T-helper 9 cell (primary cell): ENCODE data around the gene NEDD8.

Experiments
- DNase-seq: peaks from one replicate; pipeline ENCODE4 v3.0.0-alpha.2; 2020

NEDD8 gene

DNA sequence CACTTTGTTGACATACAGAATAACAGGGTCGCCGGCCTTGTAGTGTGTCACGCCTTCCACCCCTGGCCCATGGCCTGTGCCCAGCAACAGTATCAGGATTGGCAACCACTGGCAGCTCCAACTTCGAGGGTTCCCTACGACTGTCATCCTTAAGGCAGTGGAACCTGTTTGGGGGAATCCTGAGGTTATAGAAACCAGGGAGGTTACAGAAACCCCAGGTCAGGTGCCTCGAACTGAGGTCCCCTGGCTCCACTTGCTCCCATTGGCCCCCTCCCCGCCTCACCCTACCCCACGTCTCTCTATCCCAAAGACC is 37.3 kb downstream of the NEDD8 start:
- no peak for DNase-seq

DNA sequence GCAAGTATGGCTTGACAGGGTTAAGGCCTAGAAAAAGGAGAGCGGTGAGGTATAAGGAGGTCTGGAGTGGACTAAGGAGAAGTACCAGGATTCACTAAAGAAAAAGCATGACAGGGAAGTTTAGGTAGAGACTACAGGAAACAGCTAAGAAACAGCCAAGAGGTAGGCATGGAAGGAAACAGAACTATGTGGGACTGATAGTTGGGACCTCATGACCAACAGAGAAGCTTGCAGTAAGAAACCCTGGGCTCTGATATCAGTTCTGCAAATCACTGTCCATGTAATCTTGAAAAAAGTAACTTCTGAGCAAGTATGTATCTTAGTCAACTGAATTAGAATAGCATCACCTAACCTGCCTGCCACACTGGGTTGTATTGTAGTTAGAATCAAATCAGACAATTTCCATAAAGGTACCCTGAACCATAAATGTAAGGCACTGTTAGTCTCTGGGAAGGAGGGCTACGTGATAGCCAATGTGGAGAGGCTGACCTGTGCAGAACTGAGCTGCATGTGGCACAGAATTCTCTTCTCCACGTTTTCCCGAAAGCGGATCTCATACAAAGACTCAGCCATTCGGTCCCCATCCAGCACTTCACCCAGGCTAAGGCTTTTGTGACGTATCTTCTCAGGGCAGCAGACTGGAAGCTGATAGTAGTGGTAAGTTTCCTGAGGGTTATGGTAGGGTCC is 37.8 kb downstream of the NEDD8 start:
- no peak for DNase-seq

DNA sequence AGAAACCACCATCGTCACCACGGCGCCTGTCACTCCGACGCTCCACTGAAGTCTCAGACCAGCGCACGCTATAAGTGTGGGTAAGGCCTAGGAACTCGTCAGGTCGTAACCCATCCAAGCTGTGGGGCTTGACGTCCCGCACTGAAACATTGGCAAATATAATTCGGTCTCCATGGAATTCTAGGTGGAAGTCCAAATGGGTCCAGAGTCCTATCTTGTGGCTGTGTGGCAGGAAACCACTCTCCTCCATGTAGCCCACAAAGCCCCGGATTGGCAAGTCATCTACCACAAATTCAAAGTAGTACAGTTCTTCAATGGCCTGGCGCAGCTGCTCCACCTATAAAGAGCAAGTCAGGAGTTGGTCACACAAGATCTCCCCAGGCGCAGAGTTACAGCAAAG is 39.2 kb downstream of the NEDD8 start:
- DNase-seq, result no peak

DNA sequence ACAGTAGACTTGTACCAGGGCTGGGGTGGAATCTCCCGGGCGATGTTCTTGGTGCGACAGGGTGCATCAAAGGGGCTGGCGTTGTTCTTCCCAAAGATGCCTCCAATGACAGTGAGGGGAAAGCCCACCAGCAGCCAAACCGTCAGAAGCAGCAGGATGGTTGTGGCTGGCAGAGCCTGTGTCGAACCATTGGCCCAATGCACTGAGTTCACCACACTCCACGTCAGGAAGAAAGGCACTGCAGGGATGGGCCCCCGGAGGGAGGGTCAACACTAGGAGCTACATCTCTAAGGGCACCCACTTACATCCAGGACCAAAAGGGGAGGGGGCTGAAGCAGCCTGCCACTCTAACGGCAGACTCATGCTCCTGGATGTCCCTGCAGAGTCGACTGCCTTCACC is 41.8 kb downstream of the NEDD8 start:
- no peak for DNase-seq

DNA sequence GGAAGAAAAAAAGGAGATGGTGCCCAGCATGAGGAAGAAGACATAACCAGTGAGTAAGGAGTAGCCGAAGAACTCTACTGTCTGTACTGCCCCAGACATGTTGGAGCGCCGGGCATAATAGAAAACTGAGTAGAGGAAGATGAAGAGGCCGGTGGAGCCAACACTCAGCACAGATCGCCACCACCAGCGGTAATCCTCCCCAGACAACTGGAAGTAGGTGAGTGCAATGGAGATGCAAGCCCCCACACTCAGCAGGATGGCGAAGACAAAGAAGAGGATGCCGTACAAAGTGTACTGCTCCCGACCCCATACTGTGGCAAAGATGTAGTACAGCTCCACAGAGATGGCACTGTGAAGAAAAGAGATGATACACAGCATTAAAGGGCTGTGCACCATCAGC is 42.7 kb downstream of the NEDD8 start:
- DNase-seq, result no peak

DNA sequence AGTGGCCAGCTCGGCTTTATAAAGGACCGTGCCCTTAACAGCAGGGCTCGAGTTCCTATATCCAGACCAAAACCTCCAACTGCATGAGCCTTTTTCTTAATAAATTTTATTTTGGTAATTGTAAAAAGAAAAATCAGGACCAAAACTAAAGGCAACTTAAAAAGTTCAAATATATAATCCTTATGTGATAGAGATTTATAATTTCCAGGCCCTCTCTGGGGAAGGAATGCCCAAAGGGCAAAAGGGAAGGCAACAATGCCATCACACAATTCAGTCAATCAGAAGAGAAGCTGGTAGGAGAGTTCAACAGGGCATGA is 43.1 kb downstream of the NEDD8 start:
- no peak for DNase-seq

DNA sequence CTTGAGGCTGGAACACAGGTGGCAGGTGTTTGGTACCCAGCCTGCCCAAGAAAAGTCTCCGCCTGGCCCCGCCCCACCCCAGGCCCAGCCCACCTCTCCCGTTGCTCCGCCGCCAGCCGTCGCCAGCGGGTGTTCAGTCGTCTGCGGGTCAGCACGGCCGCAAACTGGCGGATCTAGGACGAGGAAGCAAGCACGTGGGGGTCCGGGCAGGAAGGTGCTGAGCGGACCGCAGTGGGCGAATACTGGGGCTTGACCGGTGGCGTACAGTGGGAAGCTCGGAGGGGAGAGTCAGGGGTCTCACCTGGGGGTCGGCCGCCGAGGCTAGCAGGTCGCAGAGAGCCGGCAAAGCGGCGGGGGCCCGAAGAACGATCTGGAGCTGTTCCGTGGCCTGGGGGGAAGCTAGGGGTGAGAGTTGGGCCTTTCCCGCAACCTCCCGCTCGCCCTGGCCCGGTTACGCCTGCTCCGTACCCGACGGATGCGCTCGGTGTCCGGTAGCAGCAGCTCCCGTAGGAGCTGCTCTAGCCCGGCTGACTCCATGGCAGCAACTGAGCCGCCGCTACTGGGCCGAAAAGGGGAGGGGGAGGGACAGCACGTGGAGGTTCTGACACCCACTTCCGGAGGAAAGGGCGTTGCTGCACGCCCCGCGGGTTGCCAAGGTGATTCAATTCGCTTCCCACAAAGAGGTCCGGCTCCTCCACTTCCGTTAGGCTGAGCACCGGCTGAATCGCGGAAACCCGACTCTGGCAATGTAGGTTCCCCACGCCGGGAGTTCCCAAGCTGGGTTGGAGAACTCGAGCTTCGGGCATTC is 43.7 kb downstream of the NEDD8 start, which contains the start of gene IPO4:
IPO4 (minus strand) TSS at position 566 of the 808 bp plus-strand sequence; CDS start at position 537, 29 bp downstream.
- DNase-seq, result peak; percentile 90

DNA sequence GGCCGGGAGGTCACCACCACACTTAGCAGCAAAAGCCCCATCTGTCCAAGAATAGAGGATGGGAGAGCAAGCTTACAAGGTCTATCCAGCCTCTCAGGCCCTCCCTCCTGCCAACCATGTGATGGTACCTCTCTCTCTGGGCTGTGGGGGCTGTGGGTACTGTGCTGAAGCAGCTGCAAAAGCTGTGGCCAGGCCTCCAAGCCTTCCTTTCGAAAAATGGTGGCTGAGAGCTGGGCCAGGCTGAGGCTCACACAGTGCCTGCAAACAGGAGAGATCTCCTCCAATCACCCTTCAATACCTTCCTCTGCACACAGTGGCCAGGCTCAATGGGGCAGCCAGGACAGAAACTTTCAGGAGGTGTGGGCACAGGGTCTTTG is 44.6 kb downstream of the NEDD8 start:
- no peak for DNase-seq

DNA sequence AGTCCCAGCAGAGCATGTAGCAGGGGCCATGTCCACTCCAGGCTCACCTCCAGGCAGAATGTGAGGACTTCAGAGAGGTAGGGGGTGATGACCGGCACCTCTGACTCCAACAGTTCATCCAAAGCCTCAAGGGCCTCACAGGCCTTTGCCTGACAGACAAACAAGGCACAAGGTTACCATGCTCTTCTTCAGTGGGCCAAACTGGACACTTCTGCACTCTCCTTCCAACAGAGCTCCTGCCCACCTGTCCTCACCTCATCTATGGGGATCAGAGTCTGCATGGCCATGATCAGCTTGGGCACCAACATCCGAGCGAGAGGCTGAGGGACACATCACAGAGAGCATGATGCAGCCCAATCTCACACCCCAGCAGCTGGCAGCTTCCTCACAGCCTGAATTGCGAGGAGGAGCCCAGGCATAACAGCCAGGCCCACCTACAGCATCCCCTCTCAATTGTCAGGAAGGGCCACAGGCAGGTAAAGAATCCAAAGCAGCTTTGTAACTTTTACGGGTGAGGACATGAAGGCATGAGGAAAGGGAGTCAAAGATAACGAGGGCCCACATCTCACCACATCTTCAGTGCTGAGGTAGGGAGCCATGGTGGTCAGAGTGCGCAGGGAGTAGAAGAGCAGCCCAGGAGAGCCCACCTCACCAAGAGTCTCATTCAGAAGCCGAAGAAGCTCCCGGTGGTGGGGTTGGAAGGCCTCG is 45.2 kb downstream of the NEDD8 start:
- DNase-seq, result no peak

DNA sequence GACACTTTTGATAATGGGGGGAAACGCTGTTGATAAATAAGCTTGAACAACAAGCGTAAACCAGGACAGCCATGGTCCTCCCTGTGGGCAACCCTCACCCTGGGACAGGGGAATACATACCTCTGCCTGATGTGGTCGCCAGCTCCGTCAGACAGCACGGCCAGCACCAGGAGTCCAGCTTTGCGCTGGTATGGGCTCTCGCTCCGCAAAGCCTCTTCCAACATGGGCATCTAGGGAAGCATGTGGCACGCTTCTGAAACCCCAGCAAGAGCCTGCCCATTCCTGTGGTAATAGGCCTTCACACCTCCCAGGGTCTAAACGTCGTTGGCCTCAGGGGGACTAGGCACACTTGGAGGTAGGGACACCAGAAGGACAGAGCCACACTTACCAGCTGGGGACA is 46.4 kb downstream of the NEDD8 start:
- no peak for DNase-seq

DNA sequence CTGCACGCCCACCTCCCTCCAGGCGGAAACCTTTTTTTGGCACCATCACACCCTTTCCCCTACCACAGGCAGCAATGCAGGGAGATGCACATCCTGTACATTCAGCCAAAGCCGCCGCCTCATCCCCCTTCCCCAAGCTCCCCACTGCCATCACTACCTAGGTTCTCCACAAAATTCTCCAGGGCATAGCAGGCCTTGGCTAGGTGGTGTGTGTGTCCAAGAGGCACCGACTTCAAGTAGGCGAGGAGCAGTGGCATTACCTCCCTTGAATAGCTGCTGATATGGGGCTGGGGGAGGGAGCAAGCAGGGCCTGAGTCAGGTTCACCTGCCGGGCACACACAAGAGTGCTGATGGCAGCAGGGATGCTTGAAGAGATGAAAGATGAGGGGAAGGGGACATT is 47.1 kb downstream of the NEDD8 start:
- DNase-seq, result no peak

DNA sequence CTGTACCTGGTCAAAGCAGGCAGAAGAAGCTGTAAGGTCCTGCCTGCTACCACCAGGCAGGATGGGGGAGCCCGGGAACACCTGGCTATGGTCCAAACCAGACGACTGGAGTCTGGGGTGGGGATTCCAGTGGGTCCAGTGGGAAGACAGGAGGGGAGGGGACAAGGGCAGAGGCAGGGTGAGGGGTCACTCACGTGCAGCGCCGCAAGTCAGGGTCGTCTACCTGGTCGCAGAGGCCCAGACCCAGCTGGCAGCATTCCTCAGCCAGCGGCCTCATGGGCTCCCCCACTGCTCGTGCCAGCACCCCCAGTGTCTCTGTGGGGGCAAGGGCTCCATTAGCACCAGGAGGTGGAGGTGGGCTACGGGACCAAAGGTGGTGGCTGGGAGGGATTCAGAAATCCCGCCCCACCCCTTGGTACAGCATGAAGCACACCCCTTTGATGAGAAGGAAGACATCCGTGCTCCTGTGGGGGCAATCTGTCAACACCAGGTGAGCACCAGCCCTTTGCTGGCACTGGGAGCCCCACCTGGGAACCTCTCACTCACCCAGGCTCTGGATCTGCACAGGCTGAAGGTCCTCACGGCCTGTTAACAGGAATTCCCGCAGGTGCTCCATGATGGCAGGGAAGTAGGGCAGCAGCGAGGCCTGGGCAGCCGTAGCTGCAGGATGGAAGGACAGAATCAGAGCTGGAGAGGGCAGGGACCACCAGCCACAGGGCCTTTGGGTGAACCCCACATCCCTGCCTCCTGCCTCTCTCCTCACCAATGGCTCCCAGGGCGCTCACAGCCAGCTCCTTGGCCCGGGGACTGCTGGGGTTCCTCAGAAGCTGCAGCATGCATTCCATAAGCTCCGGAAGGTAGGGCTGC is 47.8 kb downstream of the NEDD8 start:
- no peak for DNase-seq

DNA sequence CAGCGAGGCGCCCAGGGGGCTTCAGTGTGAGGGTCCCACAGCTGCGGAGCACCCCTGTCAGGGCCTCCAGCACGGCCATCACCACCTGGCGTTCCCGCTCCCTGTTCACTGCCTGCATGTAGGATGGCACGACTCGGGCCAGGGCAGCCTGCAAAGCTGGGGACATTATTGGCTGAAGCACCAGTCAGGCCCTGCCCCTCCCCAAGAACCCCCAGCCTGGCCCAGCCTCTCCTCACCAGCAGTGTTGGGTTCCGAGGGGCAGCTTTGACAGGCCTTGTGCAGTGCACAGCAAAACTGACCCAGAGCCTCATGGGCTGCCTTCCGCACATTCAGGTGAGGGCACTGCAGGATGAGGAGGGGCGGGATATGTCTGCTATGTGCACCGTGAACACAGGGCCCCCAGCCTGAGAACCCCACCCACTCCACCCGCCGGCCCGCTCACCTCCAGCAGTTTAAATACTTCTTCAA is 49.1 kb downstream of the NEDD8 start:
- DNase-seq, result no peak

DNA sequence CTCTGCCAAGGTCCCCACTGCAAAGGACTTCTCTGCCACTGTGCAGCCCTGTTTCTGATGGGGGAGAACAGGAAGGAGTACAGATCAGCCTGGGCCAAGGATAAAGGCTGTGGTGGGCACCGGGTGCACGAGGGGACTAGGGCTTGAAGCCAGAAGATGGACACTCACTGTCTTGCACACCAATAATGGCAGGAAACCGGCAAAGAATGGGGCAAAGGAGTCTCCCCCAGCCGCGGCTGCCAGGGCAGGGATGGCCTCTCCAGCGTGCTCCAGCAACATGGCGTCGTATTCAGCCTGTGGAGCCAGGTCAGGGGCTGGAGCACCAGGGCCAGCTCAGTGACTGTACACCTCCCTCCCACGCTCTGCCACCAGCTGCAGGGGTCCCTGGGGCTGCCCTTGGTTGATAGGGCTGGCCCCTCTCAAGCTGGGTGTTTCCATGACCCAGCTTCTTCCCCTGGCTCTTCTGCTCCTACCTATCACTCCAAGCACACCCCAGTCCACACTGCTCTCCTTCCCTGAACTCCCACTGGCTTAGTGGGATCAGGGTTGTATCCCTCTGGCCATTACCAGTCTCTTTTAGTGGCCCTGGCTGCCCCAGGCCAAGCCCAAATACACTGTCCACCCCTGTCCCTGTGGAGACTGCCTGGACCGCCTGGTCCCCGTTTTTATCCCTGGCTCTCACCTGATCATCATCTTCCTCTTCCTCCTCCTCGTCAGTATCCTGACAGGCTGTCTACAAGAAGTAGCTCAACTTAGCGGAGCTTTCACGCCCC is 49.9 kb downstream of the NEDD8 start:
- DNase-seq, result no peak

DNA sequence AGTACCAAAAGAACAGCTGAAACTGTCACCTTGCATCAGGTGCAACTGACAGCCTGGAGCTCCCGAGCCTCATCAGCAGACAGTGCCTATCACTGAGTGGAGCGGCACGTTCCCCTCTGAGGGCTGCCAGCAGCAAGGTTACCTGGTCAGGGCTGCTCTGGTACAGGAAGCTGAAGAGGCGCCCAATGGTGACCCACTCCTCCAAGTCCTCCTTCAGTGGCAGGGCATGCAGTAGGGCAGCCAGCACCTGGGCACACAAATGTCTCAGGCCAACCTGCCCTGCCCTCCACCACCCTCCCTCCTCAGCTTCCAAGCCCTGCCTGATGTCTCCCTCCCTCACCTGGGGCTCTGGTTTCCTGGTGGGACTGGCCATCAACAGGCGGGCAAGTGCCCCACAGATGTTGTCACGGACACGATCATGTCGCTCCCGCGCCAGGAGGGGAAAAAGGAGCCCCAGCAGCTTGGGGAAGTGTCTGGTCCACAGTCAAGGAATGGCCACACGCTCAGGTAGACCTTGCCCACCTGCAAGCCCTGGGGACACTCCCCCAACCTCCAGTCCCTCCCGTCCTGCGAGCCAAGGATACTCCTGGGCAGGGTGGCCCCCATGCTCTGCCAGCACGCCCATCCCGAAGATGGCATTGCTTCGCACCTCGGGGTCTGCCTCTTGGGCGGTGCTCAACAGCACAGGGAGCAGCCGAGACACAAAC is 50.6 kb downstream of the NEDD8 start:
- no peak for DNase-seq

DNA sequence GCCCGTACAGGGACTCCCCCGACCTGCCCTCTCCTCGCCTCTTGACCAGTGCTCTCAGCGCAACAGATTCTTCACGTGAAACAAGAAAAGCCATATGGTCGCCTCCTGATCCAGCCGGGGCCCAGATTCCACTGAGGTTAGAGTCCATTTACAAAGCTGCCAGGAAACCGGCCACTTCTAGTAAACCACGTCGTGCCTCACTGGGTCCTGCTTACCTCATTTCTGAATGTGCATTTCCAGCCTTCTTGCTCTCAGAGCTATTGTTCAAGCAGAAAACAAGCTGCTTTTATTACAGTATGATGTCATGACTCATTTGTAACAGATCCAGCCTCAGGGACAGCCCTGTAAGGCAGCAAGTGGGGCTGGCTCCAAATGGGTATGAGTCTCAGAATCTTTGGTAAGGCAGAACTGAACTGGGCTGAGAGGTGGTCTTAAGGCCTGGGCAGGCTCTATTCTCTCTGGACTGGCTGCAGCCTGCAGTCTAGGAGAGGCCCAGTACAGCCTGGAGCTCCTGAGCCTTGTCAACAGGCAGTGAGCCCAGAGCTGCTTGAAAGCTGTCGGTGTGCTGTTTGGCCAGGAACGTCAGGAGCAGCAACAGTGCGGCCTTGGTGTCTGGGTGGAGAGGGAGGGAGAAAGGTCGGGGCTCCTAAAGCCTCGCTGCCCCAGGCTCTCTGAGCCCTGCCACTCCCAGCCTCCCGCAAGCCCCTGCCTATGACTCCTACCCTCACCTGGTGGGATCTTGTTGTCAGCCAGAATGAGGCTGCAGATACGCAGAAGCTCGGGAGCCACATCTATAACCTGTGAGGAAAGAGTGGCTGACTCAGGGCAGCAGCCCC is 52.0 kb downstream of the NEDD8 start:
- no peak for DNase-seq

DNA sequence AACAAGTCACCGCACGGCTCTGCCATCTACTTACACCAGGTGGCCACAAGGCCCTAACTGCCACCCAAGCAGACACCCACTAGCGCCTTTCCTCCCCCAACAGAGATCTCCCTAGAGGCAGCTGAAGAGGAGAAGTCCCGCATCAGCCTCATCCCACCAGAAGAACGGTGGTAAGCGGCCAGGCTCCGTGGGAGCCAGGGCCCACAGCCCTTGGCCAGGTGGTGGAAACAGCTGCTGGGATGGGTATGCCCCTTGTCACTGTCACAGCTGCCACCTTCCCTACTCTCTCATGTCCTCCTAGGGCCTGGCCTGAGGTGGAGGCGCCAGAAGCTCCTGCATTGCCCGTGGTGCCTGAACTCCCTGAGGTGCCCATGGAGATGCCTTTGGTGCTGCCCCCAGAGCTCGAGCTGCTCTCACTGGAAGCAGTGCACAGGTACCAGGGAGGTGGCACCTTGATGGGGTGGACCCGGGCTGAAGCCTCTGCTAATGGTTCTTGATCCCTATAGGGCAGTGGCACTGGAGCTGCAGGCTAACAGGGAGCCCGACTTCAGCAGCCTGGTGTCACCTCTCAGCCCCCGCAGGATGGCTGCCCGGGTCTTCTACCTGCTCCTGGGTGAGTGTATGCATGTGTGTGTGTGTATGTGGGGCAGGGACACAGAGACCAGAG is 52.7 kb downstream of the NEDD8 start:
- DNase-seq, result no peak

DNA sequence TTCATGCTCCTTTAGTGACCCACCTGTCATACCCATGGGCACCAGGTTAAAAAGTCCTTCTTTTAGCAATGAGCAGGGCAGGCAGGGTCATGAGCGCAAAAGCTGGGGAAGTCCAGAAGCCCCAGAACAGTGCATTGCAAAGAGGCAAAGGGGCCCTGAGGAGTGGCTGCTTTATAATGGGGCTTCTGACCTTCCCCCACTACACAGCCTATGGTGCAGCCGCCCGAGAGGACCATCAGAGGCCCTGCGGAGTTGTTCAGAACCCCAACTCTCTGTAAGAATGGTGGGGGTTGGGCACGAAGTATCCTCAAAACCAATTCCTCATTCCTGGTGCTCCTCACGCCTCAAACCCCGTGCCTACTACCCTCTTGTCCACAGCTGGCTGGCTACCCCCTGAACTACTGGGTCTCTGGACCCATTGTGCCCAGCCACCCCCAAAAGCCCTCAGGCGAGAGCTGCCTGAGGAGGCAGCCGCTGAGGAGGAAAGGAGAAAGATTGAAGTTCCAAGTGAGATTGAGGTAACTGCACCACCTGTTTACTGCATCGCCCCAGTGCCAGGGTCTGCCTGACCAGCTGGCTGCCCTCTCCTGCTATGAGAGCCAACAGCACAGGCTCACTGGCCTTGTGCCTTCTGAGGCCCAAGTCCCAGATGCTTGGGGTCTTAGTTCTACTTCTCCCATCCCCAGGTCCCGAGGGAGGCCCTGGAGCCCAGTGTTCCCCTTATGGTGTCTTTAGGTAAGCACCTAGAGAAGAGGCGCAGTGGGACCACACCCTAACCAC is 53.6 kb downstream of the NEDD8 start:
- DNase-seq, result no peak

DNA sequence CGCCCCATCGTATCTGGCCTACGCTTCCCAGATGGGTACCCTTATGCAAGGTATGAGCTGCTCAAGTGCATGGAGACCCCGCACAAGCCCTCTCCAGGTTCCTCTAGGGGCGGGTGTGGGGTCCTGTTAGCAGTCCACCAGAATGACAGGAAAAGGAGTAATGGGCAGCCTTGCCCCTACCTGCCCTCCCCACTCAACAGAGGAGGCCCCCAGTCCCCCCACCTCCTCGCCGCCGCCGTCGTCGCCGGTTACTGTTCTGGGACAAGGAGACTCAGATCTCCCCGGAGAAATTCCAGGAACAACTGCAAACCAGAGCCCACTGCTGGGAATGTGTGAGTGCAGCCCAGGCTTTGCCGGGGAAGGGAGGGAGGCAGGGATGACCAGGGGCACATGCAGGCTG is 54.3 kb downstream of the NEDD8 start:
- DNase-seq, result no peak
